ENCODE data around the gene SLC39A13.

The SLC39A13 gene

DNA sequence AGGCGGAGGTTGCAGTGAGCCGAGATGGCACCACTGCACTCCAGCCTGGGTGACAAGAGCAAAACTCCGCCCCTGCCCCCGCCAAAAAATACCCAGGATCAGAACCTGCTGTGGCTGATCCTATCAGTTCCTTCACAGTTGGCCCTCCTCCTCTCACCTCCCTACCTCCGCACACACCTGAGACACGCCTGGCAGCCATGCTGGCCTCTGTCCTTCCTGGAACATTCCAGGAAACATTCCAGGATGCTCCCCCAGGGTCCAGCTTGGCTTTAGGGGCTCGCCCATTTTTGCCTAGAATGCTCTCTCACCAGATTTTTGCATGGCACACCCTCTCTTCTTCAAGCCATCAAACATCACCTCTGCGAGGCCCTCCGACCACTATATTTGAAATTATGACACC, 38.4 kb downstream of the SLC39A13 start:
- no peak overlapping the region for H3K4me3 ChIP-seq
- H3K27ac ChIP-seq = no peak overlapping the region
- TF ChIP-seq, protein P1, sequence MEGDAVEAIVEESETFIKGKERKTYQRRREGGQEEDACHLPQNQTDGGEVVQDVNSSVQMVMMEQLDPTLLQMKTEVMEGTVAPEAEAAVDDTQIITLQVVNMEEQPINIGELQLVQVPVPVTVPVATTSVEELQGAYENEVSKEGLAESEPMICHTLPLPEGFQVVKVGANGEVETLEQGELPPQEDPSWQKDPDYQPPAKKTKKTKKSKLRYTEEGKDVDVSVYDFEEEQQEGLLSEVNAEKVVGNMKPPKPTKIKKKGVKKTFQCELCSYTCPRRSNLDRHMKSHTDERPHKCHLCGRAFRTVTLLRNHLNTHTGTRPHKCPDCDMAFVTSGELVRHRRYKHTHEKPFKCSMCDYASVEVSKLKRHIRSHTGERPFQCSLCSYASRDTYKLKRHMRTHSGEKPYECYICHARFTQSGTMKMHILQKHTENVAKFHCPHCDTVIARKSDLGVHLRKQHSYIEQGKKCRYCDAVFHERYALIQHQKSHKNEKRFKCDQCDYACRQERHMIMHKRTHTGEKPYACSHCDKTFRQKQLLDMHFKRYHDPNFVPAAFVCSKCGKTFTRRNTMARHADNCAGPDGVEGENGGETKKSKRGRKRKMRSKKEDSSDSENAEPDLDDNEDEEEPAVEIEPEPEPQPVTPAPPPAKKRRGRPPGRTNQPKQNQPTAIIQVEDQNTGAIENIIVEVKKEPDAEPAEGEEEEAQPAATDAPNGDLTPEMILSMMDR (IDR thresholded peaks at IDR 0.05) = no peak
- DNase-seq (ENCODE audit: low spot score) = no peak

DNA sequence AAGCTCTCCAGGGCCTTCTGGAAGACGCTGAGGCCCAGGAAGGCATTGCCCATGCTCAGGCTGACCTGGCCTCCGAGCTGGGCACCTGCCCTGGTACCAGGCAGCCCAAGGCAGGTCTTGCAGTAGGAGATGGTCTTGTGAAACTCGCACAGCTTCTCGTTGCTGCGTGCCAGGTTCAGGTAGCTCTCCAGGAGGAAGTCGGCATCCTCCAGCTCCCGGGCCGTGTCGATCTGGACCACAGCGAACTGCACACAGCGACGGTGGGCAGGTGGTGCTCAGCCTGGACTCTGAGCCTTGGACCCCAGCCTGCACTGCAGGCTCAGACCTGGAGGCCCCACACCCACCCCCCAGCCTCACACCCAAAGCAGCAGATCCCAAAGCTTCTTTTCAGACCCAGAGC, 39.5 kb downstream of the SLC39A13 start:
- Histone ChIP-seq H3K4me3 (no peak overlapping the region), H3K27ac (no peak overlapping the region)
- TF ChIP-seq, protein P1 (IDR thresholded peaks at IDR 0.05) = no peak
- DNase-seq (ENCODE audit: low spot score) = no peak

DNA sequence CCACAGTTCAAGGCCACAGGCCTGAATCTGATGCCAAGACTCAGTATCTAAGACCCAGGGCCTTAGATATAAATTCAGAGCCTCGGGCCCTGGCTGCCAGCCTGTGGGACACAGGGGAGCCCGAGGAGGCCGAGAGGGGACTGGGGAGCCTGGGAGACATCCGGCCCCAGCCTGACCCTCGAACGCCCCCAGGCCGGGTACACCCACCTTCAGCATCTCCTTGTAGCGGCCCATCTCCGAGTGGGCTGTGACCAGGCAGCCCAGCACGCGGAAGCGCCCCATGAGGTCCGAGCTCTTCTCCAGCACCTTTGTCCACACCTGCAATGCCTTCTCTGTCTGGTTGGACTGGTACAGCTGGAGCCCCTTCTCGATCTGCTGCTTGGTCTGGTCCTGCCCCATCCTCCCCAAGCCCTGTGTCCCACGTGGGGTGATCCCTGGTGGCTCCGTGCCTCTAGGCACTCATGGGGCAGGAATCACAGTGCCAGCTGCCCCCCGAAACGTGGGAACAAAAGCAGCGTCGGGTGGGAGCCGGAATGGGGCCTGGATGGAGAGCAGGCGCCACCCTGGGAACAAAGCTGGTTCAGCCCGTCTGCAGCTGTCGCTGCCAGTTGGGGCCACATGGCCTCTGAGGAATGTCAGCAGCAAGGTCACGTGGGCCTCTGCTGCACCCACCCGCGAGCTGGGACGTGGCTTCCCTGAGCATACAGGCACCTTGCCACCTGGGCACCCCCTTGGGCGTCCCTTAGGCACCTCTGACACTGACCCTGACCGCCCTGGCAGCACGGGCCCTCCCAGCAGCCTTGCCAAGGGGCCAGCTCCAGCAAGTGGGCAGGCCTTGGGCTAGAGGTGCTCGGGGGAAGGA, 40.4 kb downstream of the SLC39A13 start, which contains the start of gene RAPSN:
Gene RAPSN, minus strand, starts transcription at position 571 of the 862 bp plus-strand sequence. Its CDS starts 172 bp downstream, at position 399.
- Histone ChIP-seq H3K4me3 (no peak within 1 kb of the TSS), H3K27ac (no peak within 1 kb of the TSS)
- TF ChIP-seq, protein P1 (IDR thresholded peaks at IDR 0.05) = no peak
- no peak for DNase-seq (ENCODE audit: low spot score)

DNA sequence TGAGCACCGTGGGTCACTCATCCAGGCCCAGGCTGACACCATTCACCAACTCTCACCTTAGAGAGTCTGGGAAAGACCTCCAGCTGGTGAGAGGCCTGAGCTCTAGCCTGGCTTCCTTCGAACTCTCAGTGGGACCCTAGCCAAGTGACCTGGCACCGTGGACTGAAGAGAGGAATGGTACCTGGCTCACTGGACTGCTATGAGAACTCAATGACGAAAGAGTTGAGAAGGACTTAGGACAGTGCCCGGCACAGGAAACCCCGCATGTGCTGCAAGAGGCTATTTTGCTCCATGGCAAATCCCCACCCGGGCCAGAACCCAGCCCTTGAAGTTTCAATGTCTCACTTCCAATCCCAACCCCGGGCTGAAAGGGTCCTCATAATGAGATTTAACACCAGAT, 41.2 kb downstream of the SLC39A13 start:
- TF ChIP-seq, protein P1 (IDR thresholded peaks at IDR 0.05) = no peak
- no peak overlapping the region for H3K27ac ChIP-seq
- H3K4me3 ChIP-seq = no peak overlapping the region
- DNase-seq (ENCODE audit: low spot score) = no peak

DNA sequence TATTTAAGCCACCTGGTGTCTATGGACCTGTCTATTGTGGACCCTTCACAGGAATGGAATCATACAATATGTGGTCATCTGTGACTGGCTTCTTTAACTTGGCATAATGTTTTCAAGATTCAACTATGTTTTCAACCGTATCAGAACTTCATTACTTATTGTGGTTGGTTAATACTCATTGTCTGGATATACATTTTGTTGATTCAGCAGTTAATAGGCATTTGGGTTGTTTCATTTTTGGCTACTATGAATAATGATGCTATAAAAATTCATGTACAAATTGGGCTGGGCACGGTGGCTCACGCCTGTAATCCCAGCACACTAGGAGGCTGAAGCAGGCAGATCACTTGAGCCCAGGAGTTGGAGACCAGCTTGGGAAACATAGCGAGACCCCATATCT, 43.0 kb downstream of the SLC39A13 start:
- Histone ChIP-seq H3K27ac (no peak overlapping the region), H3K4me3 (no peak overlapping the region)
- TF ChIP-seq, protein P1 (IDR thresholded peaks at IDR 0.05) = no peak

DNA sequence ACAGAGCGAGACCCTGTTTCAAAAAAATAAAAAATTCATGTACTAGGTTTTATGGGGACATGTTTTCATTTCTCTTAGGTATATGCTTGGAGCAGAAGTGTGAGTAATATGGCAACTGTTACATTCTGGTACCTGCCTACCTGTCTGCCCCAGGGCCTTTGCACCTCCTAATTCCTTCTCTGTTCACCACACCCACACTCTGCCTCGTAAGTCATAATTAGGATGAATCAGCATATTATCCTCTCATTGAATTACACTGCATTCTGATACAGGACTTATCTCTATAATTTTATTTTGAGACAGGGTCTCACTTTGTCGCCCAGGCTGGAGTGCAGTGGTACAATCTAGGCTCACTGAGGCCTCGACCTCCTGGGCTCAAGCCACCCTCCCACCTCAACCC, 43.6 kb downstream of the SLC39A13 start:
- TF ChIP-seq, protein P1 (IDR thresholded peaks at IDR 0.05) = no peak
- Histone ChIP-seq H3K27ac (no peak overlapping the region), H3K4me3 (no peak overlapping the region)
- DNase-seq (ENCODE audit: low spot score) = no peak

More for the DNA sequence above, 43.0 kb downstream of the SLC39A13 start:
- DNase-seq (ENCODE audit: low spot score) = no peak

DNA sequence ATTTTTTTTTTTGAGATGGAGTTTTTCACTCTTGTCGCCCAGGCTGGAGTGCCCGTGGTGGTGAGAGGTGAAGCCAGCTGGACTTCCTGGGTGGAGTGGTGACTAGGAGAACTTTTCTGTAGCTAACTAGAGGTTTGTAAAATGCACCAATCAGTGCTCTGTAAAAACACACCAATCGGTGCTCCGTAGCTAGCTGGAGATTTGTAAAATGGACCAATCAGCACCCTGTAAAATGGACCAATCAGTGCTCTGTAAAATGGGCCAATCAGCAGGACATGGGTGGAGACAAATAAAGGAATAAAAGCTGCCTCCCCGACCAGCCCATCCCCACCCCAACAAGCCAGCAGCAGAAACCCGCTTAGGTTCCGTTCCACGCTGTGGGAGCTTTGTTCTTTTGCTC, 45.0 kb downstream of the SLC39A13 start:
- Histone ChIP-seq H3K4me3 (no peak overlapping the region), H3K27ac (no peak overlapping the region)
- DNase-seq (ENCODE audit: low spot score) = no peak
- TF ChIP-seq, protein P1 (IDR thresholded peaks at IDR 0.05) = no peak
